Testis (tissue), 2 donors: ENCODE measurements around the gene GNAI1.

Source experiments
- POLR2A ChIP-seq: fragments of 450-650 bp; IDR thresholded peaks from one replicate; pipeline ENCODE4 v1.6.1; 2017; ENCODE audit warnings: antibody characterized with exemption, mild to moderate bottlenecking, moderate library complexity
- TF ChIP-seq, protein P1 (sequence below), 3 experiments: fragments of 450-650 bp in 2 of 3; fragments of 200-600 bp in 1 of 3; sonication (generic) in 1 of 3; IDR thresholded peaks; one replicate each; pipeline ENCODE4 v1.5.1; 2016 to 2019; ENCODE audit warnings: antibody characterized with exemption in 3 of 3, mild to moderate bottlenecking in 2 of 3, moderate library complexity in 1 of 3

DNA sequence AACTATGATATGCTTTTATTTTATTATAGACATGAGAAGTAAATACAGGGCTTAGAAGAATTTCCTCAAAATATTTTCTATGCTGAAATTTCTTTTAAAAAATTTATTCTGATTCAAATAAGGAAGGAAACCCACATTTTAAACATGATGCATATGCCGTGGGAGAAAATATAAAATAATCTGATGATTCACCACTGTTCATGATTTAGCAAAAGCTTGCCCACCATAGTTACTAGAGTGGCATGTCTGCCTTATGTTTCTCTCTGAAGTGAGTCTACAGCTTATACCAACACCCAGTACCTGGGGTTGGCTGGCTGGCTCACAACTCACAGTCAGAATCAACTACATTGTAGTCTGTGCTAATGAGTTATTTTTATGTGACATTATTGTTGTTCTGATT, 102.0 kb downstream of the GNAI1 start:
- TF ChIP-seq, protein P1, sequence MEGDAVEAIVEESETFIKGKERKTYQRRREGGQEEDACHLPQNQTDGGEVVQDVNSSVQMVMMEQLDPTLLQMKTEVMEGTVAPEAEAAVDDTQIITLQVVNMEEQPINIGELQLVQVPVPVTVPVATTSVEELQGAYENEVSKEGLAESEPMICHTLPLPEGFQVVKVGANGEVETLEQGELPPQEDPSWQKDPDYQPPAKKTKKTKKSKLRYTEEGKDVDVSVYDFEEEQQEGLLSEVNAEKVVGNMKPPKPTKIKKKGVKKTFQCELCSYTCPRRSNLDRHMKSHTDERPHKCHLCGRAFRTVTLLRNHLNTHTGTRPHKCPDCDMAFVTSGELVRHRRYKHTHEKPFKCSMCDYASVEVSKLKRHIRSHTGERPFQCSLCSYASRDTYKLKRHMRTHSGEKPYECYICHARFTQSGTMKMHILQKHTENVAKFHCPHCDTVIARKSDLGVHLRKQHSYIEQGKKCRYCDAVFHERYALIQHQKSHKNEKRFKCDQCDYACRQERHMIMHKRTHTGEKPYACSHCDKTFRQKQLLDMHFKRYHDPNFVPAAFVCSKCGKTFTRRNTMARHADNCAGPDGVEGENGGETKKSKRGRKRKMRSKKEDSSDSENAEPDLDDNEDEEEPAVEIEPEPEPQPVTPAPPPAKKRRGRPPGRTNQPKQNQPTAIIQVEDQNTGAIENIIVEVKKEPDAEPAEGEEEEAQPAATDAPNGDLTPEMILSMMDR (IDR thresholded peaks at IDR 0.05), result no peak
- TF ChIP-seq POLR2A, result no peak
